Glomerular visceral epithelial cell (primary cell): Measurements from ENCODE around the gene HSPG2.
"Not testable (repeated sequence)": the region's sequence is repeated elsewhere in the genome, so short reads cannot be mapped to it uniquely, and the experiment has no call there.

Source experiments
- DNase-seq: peaks from one replicate; pipeline ENCODE4 v3.0.0-alpha.2; 2016; ENCODE audit errors: extremely low spot score

Gene HSPG2

GRCh38 chr1:21937034-21937371 is at the start of gene HSPG2:
HSPG2 (minus strand) TSS chr1:21937310; CDS start chr1:21937217, 93 bp downstream.
- no peak for DNase-seq

GRCh38 chr1:21986386-21986785 is 49.3 kb upstream of the HSPG2 start:
- not testable (repeated sequence) for DNase-seq

DNA sequence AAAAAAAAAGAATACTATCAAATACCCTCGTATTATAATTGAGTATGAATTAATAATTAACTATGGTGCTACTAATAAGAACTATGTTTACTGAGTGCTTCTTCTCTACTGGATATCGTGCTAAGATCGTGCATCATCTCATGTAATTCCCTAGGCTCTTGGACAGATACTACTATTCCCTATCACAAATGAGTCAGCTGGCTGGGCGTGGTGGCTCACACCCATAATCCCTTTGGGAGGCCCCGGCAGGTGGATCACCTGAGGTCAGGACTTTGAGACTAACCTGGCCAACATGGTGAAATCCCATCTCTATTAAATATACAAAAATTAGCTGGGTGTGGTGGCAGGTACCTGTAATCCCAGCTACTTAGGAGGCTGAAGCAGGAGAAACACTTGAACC is 48.8 kb upstream of the HSPG2 start:
- DNase-seq: not testable (repeated sequence)

DNA sequence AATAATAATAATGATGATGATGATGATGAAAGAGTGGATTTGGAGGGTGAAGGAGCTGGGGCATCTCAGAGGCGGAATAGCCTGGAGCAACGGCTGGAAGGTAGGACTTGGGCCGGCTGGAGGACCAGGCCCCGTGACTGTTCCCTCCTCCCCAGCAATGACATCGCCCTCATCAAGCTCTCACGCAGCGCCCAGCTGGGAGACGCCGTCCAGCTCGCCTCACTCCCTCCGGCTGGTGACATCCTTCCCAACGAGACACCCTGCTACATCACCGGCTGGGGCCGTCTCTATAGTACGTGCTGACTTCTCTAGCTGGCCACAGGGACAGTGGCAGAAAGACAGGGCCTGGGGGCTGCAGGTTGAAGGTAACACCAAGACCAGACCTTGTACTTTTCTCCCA is 46.4 kb upstream of the HSPG2 start:
- not testable (repeated sequence) for DNase-seq

DNA sequence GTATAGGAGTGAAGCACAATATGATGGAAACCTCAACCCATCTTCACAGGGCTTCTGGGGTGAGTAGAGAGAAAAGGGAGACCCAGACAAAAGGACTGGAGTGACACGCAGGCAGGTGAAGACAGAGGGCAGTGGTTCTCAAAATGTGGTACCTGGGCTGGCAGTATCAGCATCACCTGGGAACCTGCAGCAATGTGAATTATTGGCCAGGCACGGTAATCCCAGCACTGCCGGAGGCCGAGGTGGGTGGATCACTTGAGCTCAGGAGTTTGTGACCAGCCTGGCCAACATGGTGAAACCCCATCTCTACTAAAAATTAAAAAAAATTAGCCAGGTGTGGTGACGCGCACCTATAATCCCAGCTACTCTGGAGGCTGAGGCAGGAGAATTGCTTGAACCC is 45.0 kb upstream of the HSPG2 start:
- not testable (repeated sequence) for DNase-seq

- DNase-seq: not testable (repeated sequence)
These were observed 44.1 kb upstream of the HSPG2 start for GRCh38 chr1:21981253-21981652.

- not testable (repeated sequence) for DNase-seq
These were observed 43.6 kb upstream of the HSPG2 start for GRCh38 chr1:21980515-21981220.

DNA sequence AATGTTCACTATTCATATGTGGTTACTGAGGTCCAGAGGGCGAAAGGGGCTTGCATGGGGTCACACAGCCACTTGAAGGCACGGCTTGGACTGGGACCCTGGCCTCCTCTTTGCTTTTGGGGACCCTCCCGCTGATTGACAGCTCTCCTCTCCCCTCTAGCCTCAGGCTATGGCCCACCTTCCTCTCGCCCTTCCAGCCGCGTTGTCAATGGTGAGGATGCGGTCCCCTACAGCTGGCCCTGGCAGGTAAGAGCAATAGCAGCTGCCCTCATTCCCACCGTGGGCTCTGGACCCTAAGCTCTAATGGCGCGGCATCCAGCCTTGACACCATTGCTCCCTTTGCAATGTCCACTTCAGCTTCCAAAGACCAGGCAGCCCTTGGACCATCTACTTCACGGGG is 41.1 kb upstream of the HSPG2 start:
- DNase-seq: not testable (repeated sequence)

GRCh38 chr1:21976703-21977239 is 39.7 kb upstream of the HSPG2 start, which contains the start of gene CELA3B:
CELA3B (plus strand) TSS chr1:21977022; CDS start chr1:21977040, 18 bp downstream.
- DNase-seq: not testable (repeated sequence)

DNA sequence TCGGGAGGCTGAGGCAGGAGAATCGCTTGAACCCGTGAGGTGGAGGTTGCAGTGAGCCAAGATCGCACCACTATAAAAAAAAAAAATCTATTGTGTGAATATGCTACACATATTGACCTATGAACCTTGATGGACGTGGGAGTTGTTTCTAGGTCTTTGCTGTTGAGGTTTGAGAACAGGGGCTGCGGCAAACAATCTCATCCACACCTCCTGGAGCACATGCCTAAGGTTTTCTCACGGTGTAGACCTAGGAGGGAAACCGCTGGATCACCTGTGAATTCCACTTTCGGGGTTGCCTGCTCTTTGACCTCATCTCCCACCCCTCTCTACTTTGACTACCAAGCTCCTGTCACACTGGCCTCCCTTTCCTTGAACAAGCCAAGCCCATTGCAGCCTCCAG is 38.2 kb upstream of the HSPG2 start:
- not testable (repeated sequence) for DNase-seq

DNA sequence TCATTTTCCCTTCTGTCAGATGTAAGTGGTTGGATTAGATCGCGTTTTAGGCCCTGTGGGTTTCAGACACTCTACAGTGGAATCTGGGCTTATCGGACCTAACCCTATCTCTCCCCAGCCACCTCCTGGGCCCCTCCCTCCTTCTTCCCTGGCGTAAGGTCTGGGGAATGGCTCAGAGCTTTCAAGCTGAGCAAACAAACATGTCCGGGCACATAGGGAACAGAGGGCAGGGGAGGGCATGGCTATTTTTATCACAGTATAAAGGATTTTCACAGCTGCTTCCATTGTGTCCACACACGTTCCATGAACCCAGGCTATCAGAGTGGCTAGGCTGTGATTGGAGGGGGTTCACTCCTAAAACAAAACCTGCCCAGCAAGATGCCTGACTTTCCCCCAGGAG is 37.6 kb upstream of the HSPG2 start:
- not testable (repeated sequence) for DNase-seq

DNA sequence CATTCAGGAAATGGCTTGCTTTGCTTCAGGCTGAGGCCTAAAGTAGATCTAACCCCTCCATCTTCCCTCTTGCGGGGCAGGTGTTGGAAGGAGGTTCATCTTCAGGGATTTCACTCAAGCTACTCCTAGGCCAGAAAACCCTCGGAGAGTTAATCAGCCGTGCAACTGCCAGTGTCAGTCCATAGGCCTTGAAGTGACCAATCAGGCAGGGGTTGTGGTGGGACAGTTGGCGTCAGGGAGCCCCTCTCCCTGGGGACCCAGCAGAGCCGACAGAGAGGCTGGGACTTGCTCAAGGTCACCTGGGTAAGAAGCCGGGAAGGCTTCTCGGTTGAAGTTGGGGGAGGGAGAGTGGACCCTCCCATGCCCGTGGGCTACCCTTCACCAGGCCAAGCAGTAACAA is 36.8 kb upstream of the HSPG2 start:
- not testable (repeated sequence) for DNase-seq

DNA sequence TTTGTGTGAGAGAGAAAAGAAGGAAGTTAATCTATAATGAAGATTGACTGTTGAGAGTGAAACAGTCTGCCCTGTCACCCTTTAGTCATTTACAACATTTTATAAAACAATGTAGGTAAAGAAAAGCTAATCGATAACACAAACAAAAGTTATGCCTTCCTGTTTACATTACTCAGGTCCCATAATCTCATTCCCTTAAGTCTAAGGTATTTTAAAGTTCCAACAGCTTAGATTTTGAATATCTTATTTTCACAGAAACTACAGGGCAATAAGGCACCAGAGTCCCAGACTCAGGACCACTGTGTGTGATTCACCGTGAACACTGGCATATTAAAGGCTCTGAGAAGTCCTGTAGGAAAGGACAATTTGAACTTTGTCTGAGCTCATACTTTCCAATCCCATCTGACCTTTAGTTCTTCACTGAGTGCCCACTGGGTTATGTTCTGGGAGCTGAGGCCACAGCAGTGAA is 35.9 kb upstream of the HSPG2 start:
- not testable (repeated sequence) for DNase-seq

- DNase-seq: not testable (repeated sequence)
These were observed 33.4 kb upstream of the HSPG2 start for GRCh38 chr1:21970523-21970922.

DNA sequence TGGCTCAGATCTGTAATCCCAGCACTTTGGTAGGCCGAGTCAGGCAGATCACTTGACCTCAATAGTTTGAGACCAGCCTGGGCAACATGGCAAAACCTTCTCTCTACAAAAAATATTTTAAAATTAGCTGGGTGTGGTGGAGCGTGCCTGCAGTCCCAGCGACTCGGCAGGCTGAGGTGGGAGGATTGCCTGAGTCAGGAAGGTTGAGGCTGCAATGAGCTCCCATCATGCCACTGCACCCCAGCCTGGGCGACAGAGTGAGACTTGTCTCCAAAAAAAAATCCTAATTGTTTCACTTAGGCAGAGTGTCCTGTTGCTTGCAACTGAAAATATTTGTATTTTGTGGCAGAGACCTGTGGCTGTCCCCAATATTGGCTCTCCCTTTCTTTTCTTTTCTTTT is 32.0 kb upstream of the HSPG2 start:
- DNase-seq: not testable (repeated sequence)

GRCh38 chr1:21967216-21967615 is 30.1 kb upstream of the HSPG2 start:
- DNase-seq: not testable (repeated sequence)

- peak; percentile 50 for DNase-seq
These were observed 29.3 kb upstream of the HSPG2 start for GRCh38 chr1:21966247-21967000.

GRCh38 chr1:21963477-21964217 is 26.5 kb upstream of the HSPG2 start:
- DNase-seq: peak; percentile 82

GRCh38 chr1:21961799-21962198 is 24.7 kb upstream of the HSPG2 start:
- no peak for DNase-seq

DNA sequence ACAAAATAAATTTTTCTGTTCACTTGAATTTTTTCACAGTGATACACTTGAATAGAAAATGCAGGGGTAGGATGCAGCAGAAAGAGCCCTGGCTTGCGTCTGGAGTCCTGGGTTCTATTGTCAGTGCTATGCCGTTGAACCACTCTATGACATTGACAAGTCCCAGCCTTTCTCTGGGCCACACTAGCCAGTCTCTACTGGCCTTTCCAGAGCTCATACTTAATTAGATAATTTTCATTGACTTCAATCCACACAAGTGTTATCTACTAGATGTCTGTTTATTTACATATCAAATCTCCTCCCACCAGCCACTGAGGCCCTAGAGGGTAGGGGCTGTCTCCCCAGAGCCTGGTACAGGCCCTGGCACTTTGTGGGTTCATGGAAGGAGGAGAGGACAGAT is 24.2 kb upstream of the HSPG2 start:
- DNase-seq: no peak

GRCh38 chr1:21956720-21957552 is 19.8 kb upstream of the HSPG2 start:
- peak; percentile 95 for DNase-seq
